Activated CD4-positive, alpha-beta T cell treated with anti-CD3 and anti-CD28 coated beads for 36 hours (primary cell): ENCODE data around the gene SNAP29. TPM values are rescaled to one million over a fixed set of nuclear protein-coding genes. Genes with fewer than 3 reads are reported as not detected.
"Not testable (repeated sequence)": the region's sequence is repeated elsewhere in the genome, so short reads cannot be mapped to it uniquely, and the experiment has no call there.

ENCODE experiments used
- ATAC-seq: fragments of 200-7000 bp; cut with Tn5 transposase; one replicate; pipeline ENCODE4 v1.10.0; 2021; ENCODE audit warnings: mild to moderate bottlenecking, moderate library complexity
- CTCF ChIA-PET: fragments of 350-600 bp; sonication (Branson Sonifier 250); formaldehyde crosslinking; loops from one replicate; lab custom pipeline; 2021; ENCODE audit warnings: antibody characterized with exemption; lab: Charles Lee
- POLR2A ChIA-PET: fragments of 350-600 bp; sonication (Branson Sonifier 250); formaldehyde crosslinking; loops from one replicate; lab custom pipeline; 2021; ENCODE audit warnings: antibody characterized with exemption, inconsistent platforms; lab: Charles Lee
- DNase-seq: peaks from one replicate; pipeline ENCODE4 v3.0.0-alpha.2; 2020
- H3K27ac Mint-ChIP-seq: one replicate; pipeline ENCODE4 v1.8.0; 2021; ENCODE audit warnings: mixed read lengths
- H3K27me3 Mint-ChIP-seq: one replicate; pipeline ENCODE4 v1.8.0; 2021; ENCODE audit warnings: mixed read lengths
- H3K36me3 Mint-ChIP-seq: one replicate; pipeline ENCODE4 v1.8.0; 2021; ENCODE audit warnings: low read depth, mixed read lengths
- H3K4me1 Mint-ChIP-seq: one replicate; pipeline ENCODE4 v1.8.0; 2021; ENCODE audit warnings: mixed read lengths
- H3K4me3 Mint-ChIP-seq: one replicate; pipeline ENCODE4 v1.8.0; 2021; ENCODE audit warnings: mild to moderate bottlenecking, moderate library complexity, mixed read lengths
- H3K9me3 Mint-ChIP-seq: one replicate; pipeline ENCODE4 v1.8.0; 2021; ENCODE audit warnings: low read depth, mixed read lengths
- intact Hi-C, 2 experiments: fragments of 100-400 bp; cut with DNase I in 1 of 2; cut with micrococcal nuclease in 1 of 2; formaldehyde crosslinking; loops; one replicate each; pipeline versions ENCODE4 v1.14.2 to v1.15.1; 2022 to 2024; cut with DNase I, micrococcal nuclease
- total RNA-seq, 2 experiments: library from RNA; stranded (reverse); gene quantifications; one replicate each; pipeline ENCODE4 v1.2.3, GENCODE V29; 2021

The SNAP29 gene
- total RNA-seq, 2 experiments from 2014 or later: 22.8 to 33.8 TPM

GRCh38 chr22:20935049-20935448, 76.2 kb downstream of the SNAP29 start:
- H3K27ac Mint-ChIP-seq, H3K27me3 Mint-ChIP-seq, H3K4me3 Mint-ChIP-seq, H3K9me3 Mint-ChIP-seq, DNase-seq, POLR2A ChIA-PET, ATAC-seq, intact Hi-C loops: not testable (repeated sequence)
- CTCF ChIA-PET: interaction anchor here (0.7 kb wide), 1 partner anchor 123 kb away, joined by 3 read pairs; no protein-coding TSS in a partner anchor
- H3K4me1 Mint-ChIP-seq: peaks cover 69% of the 10 kb centered on the region
- peaks cover 46% of the 10 kb centered on the region for H3K36me3 Mint-ChIP-seq

GRCh38 chr22:20935780-20936539, 77.2 kb downstream of the SNAP29 start:
- intact Hi-C loops, H3K27me3 Mint-ChIP-seq, ATAC-seq, H3K9me3 Mint-ChIP-seq, H3K4me3 Mint-ChIP-seq, DNase-seq, H3K27ac Mint-ChIP-seq: not testable (repeated sequence)
- ChIA-PET CTCF (interaction anchor here (0.8 to 1.0 kb wide), 3 partner anchors 13 to 24 kb away, joined by 3 read pairs; no protein-coding TSS in a partner anchor), POLR2A (interaction anchor here (0.6 kb wide), 1 partner anchor 40 kb away, joined by 3 read pairs; no protein-coding TSS in a partner anchor)
- H3K36me3 Mint-ChIP-seq: peaks cover 52% of the 10 kb centered on the region
- peaks cover 74% of the 10 kb centered on the region for H3K4me1 Mint-ChIP-seq

- DNase-seq (no peak), ATAC-seq (no peak)
- Mint-ChIP-seq H3K27ac (peak overlapping the region; percentile 15), H3K4me3 (no peak overlapping the region), H3K4me1 (peaks cover 73% of the 10 kb centered on the region), H3K36me3 (peaks cover 53% of the 10 kb centered on the region), H3K27me3 (no peaks in the 10 kb centered on the region), H3K9me3 (no peaks in the 10 kb centered on the region)
- intact Hi-C loops: no loop called here
- CTCF ChIA-PET: interaction anchor here (0.8 to 1.2 kb wide), 5 partner anchors 8 to 53 kb away, joined by 3 to 4 read pairs (median 4); no protein-coding TSS in a partner anchor
- POLR2A ChIA-PET: interaction anchor here (0.5 to 0.7 kb wide), 3 partner anchors 38 to 85 kb away, joined by 3 to 8 read pairs (median 4); no protein-coding TSS in a partner anchor
These were observed 78.4 kb downstream of the SNAP29 start for GRCh38 chr22:20937031-20937793.

- ChIA-PET CTCF (interaction anchor here (0.6 to 1.2 kb wide), 6 partner anchors 9 to 54 kb away, joined by 3 to 5 read pairs (median 4); no protein-coding TSS in a partner anchor), POLR2A (interaction anchor here (0.7 kb wide), 1 partner anchor 85 kb away, joined by 8 read pairs; no protein-coding TSS in a partner anchor)
- no peak overlapping the region for H3K27ac Mint-ChIP-seq
- H3K4me3 Mint-ChIP-seq: no peak overlapping the region
- H3K36me3 Mint-ChIP-seq: peaks cover 59% of the 10 kb centered on the region
- no peaks in the 10 kb centered on the region for H3K27me3 Mint-ChIP-seq
- DNase-seq (no peak), ATAC-seq (no peak)
- H3K4me1 Mint-ChIP-seq: peaks cover 77% of the 10 kb centered on the region
- H3K9me3 Mint-ChIP-seq: no peaks in the 10 kb centered on the region
- intact Hi-C loops: no loop called here
These were observed 79.2 kb downstream of the SNAP29 start for GRCh38 chr22:20937794-20938671.

- peaks cover 53% of the 10 kb centered on the region for H3K36me3 Mint-ChIP-seq
- CTCF ChIA-PET, DNase-seq, H3K27ac Mint-ChIP-seq, POLR2A ChIA-PET, H3K27me3 Mint-ChIP-seq, intact Hi-C loops, H3K4me3 Mint-ChIP-seq, H3K9me3 Mint-ChIP-seq, ATAC-seq: not testable (repeated sequence)
- H3K4me1 Mint-ChIP-seq: peaks cover 74% of the 10 kb centered on the region
These were observed 80.8 kb downstream of the SNAP29 start for GRCh38 chr22:20939457-20940185.

- Mint-ChIP-seq H3K27me3 (no peaks in the 10 kb centered on the region), H3K4me3 (no peak overlapping the region), H3K36me3 (peaks cover 48% of the 10 kb centered on the region), H3K4me1 (peaks cover 72% of the 10 kb centered on the region), H3K9me3 (no peaks in the 10 kb centered on the region), H3K27ac (no peak overlapping the region)
- CTCF ChIA-PET: no interaction called here
- ATAC-seq: no peak
- intact Hi-C loops: no loop called here
- POLR2A ChIA-PET: no interaction called here
- no peak for DNase-seq
These were observed 81.4 kb downstream of the SNAP29 start for GRCh38 chr22:20940186-20940651.

Other genes starting within 250 kb of the SNAP29 start
- not detected for gene SERPIND1, start 84.9 kb upstream of the SNAP29 start, total RNA-seq
- 10 to 100 TPM; 52.8 TPM for gene PI4KA, start 196 bp upstream of the SNAP29 start, total RNA-seq
- gene CRKL, start 58.4 kb downstream of the SNAP29 start, total RNA-seq: 10 to 100 TPM; 80.8 to 92.0 TPM
- gene AIFM3, start 108.2 kb downstream of the SNAP29 start, total RNA-seq: under 1 TPM in 1 of 2 experiments, not detected in 1; 0.21 TPM
- 10 to 100 TPM; 31.9 to 40.5 TPM for gene LZTR1, start 123.3 kb downstream of the SNAP29 start, total RNA-seq
- 10 to 100 TPM; 25.1 to 27.2 TPM for gene THAP7, start 143.1 kb downstream of the SNAP29 start, total RNA-seq
- under 1 TPM; 0.18 to 0.25 TPM for gene P2RX6, start 156.2 kb downstream of the SNAP29 start, total RNA-seq
- gene SLC7A4, start 173.6 kb downstream of the SNAP29 start, total RNA-seq: not detected
- gene LRRC74B, start 186.9 kb downstream of the SNAP29 start, total RNA-seq: not detected